ENCODE data around the gene FLYWCH1. TPM values are rescaled to one million over a fixed set of nuclear protein-coding genes. Genes with fewer than 3 reads are reported as not detected.
A peak's percentile ranks its signal among the peaks of the same experiment; 100 is the strongest.

Gene FLYWCH1
- total and polyA plus RNA-seq, 2 donors (not counting 3 experiments of a cell fraction or from before 2014, with no cell fraction given) = 32.0 to 51.2 TPM

DNA sequence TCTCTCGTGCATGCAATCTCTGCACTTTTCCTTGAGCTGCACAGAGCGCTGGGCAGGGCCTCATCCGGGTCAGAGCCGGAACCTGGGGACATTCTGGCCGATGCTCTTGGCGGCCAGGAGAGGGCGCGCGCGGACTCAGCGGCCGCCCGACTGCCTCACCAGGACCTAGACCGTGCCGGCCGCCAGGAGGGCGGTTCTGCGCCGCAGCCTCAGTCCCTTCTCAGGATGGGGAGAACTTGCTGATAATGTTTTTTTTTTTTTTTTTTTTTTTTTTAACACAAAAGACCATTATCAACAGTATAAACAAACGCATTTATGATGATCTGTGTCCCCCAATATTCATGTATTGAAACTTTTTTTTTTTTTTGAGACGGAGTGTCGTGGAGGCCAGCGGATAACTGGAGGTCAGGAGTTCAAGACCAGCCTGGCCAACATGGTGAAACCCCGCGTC lies 36.8 kb upstream of the FLYWCH1 start:
- DNase-seq (ENCODE audit: low read depth, low spot score) (peak; percentile 63), FAIRE-seq (peak; percentile 87)
- Histone ChIP-seq H3K36me3 (ENCODE audit: control insufficient read depth in 2 of 2, extremely low read depth in 1 of 2, insufficient read depth in 2 of 2, low read length in 2 of 2) (no peaks in the 10 kb centered on the region), H3K9me1 (replicated peaks; ENCODE audit: control insufficient read depth, extremely low read depth, insufficient read depth, low read length) (no peaks in the 10 kb centered on the region), H2AFZ (ENCODE audit: low read depth, low read length) (no peak overlapping the region), H3K27me3 (ENCODE audit: control insufficient read depth in 2 of 2, insufficient read depth in 2 of 2, low read length in 2 of 2) (peaks cover 0 to 2% of the 10 kb centered on the region in 2 experiments), H4K20me1 (replicated peaks; ENCODE audit: control insufficient read depth, extremely low read depth, insufficient read depth, low read length) (no peaks in the 10 kb centered on the region), H3K9me3 (replicated peaks; ENCODE audit: control insufficient read depth, insufficient read depth, low read length) (no peaks in the 10 kb centered on the region), H3K4me1 (ENCODE audit: control insufficient read depth, extremely low read depth, insufficient read depth, low read length) (no peaks in the 10 kb centered on the region), H3K4me3 (replicated peaks in 1 of 3; ENCODE audit: insufficient read depth in 1 of 3, low read depth in 1 of 3, low read length in 3 of 3) (no peak overlapping the region), H3K27ac (ENCODE audit: insufficient read depth, low read depth, low read length) (no peak overlapping the region), H3K4me2 (ENCODE audit: insufficient read depth, low read length) (no peak overlapping the region), H3K79me2 (ENCODE audit: control insufficient read depth, insufficient read depth, low read length) (no peaks in the 10 kb centered on the region), H3K9ac (replicated peaks; ENCODE audit: extremely low read depth, insufficient read depth, low read length) (no peak overlapping the region)
- CTCF ChIA-PET = interaction anchor here (0.6 to 13.6 kb wide), 9 partner anchors 9 to 82 kb away, joined by 3 to 372 read pairs (median 5); no protein-coding TSS in a partner anchor
- no TSS peak for BruUV-seq (replicated peaks)
- TF ChIP-seq CTCF (IDR thresholded peaks at IDR 0.05; ENCODE audit: extremely low read depth in 1 of 2, insufficient read depth in 1 of 2, low read depth in 1 of 2, low read length in 2 of 2) = peak; percentile 98
- no peak for TF ChIP-seq GATA2 (IDR thresholded peaks at IDR 0.05; ENCODE audit: insufficient read depth, insufficient read length, low read depth, low read length)
- dilution Hi-C loops (cut with MboI; ENCODE audit: extremely low pct_ligation_motif_present, low sequenced_read_pairs) (no loop called here), intact Hi-C loops (cut with micrococcal nuclease) (loop anchor here (1.0 to 2.0 kb wide), 3 partner anchors 30 to 52 kb away; no protein-coding TSS in a partner anchor)
- POLR2A ChIA-PET = no interaction called here

DNA sequence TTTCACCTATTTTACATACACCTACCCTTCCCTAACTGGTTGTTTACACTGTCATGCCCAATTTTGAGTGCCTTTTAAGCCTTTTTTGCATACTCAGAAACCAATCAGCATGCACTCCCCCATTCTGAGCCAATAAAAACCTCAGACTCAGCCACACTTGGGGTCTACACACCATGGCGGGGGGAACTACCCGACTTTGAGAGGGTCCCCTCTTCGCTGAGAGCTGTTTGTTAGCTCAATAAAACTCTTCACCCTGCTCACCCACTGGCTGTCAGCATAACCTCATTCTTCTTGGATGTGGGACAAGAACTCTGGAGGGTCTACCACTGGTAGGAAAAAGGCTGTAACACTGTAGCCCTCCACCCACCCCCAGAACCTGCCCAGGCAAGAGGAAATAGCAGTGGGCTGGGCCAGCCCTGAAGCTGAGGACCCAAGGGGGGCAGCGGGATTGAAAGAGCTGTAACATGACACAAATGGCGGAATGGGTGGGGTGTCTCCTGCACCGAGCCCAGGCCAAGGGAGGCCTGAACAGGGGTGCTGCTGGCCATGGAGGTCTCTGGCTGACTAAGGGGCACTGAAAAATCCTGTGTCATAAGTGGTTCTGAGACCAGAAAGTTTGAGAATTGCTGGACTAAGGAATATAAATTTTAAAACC lies 31.8 kb upstream of the FLYWCH1 start:
- Histone ChIP-seq H2AFZ (ENCODE audit: low read depth, low read length) (no peak overlapping the region), H3K4me2 (ENCODE audit: insufficient read depth, low read length) (no peak overlapping the region), H3K4me3 (replicated peaks in 1 of 3; ENCODE audit: insufficient read depth in 1 of 3, low read depth in 1 of 3, low read length in 3 of 3) (no peak overlapping the region), H3K27ac (ENCODE audit: insufficient read depth, low read depth, low read length) (no peak overlapping the region), H3K36me3 (ENCODE audit: control insufficient read depth in 2 of 2, extremely low read depth in 1 of 2, insufficient read depth in 2 of 2, low read length in 2 of 2) (no peaks in the 10 kb centered on the region), H3K4me1 (ENCODE audit: control insufficient read depth, extremely low read depth, insufficient read depth, low read length) (peaks cover 7% of the 10 kb centered on the region), H3K9me3 (replicated peaks; ENCODE audit: control insufficient read depth, insufficient read depth, low read length) (no peaks in the 10 kb centered on the region), H4K20me1 (replicated peaks; ENCODE audit: control insufficient read depth, extremely low read depth, insufficient read depth, low read length) (no peaks in the 10 kb centered on the region), H3K9me1 (replicated peaks; ENCODE audit: control insufficient read depth, extremely low read depth, insufficient read depth, low read length) (no peaks in the 10 kb centered on the region), H3K79me2 (ENCODE audit: control insufficient read depth, insufficient read depth, low read length) (peaks cover 5% of the 10 kb centered on the region), H3K27me3 (ENCODE audit: control insufficient read depth in 2 of 2, insufficient read depth in 2 of 2, low read length in 2 of 2) (no peaks in the 10 kb centered on the region), H3K9ac (replicated peaks; ENCODE audit: extremely low read depth, insufficient read depth, low read length) (no peak overlapping the region)
- no peak for FAIRE-seq
- BruUV-seq (replicated peaks) = no TSS peak
- DNase-seq (ENCODE audit: low read depth, low spot score) = no peak
- no peak for TF ChIP-seq POLR2A (IDR thresholded peaks at IDR 0.05; ENCODE audit: low read depth, low read length)
- TF ChIP-seq JUN (IDR thresholded peaks at IDR 0.05; ENCODE audit: borderline replicate concordance, insufficient read depth, insufficient read length, low read depth) = no peak
- TF ChIP-seq GATA2 (IDR thresholded peaks at IDR 0.05; ENCODE audit: insufficient read depth, insufficient read length, low read depth, low read length) = no peak
- no peak for TF ChIP-seq MAX (IDR thresholded peaks at IDR 0.05; ENCODE audit: insufficient read depth, insufficient read length)
- no peak for TF ChIP-seq POLR2AphosphoS5 (IDR thresholded peaks at IDR 0.05; ENCODE audit: insufficient read depth, low read depth, low read length)
- TF ChIP-seq MYC (IDR thresholded peaks at IDR 0.05; ENCODE audit: low read depth, low read length) = no peak
- TF ChIP-seq FOS (IDR thresholded peaks at IDR 0.05; ENCODE audit: borderline replicate concordance, insufficient read depth, low read length) = no peak
- no peak for TF ChIP-seq CTCF (IDR thresholded peaks at IDR 0.05; ENCODE audit: extremely low read depth in 1 of 2, insufficient read depth in 1 of 2, low read depth in 1 of 2, low read length in 2 of 2)
- CTCF ChIA-PET = interaction anchor here (0.6 to 2.0 kb wide), 4 partner anchors 27 to 185 kb away, joined by 3 to 6 read pairs (median 4); no protein-coding TSS in a partner anchor
- intact Hi-C loops (cut with micrococcal nuclease) (no loop called here), dilution Hi-C loops (cut with MboI; ENCODE audit: extremely low pct_ligation_motif_present, low sequenced_read_pairs) (no loop called here)
- POLR2A ChIA-PET = no interaction called here

Measured in endothelial cell of umbilical vein (primary cell).